Measurements from ENCODE around the gene TOMM70. TPM values are rescaled to one million over a fixed set of nuclear protein-coding genes. Genes with fewer than 3 reads are reported as not detected.

TOMM70 gene
- polyA plus RNA-seq, 1 donor: 85.2 TPM

- DNase-seq: no peak
Observed at GRCh38 chr3:100412912-100413590, 12.2 kb upstream of the TOMM70 start.

- no peak for DNase-seq
Observed at GRCh38 chr3:100411091-100411982, 10.4 kb upstream of the TOMM70 start.

DNA sequence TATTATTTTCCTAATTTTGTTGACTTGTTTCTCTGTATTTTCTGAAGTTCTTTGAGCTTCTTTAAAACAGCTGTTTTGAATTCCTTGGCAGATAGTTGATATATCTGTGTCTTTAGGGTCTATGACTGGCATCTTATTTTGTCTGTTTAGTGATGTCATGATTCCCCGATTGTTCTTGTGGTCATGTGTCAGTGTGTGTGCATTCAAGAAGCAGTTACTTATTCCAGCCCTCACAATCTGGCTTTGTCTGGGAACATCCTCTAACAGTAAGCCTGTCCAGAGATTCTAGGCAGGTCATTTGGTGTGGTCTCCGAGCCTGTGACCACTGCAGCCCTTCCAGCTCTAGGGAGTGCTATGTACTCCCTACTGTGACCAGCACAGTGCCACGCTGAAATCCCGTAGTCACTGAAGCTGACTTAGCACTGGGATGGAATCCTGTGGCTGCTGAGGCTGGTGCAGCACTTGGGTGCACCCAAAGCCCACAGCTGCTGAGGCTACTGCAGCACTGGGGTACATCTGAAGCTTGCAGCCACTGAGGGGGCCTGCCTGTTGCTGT, 7.2 kb upstream of the TOMM70 start:
- no peak for DNase-seq

DNA sequence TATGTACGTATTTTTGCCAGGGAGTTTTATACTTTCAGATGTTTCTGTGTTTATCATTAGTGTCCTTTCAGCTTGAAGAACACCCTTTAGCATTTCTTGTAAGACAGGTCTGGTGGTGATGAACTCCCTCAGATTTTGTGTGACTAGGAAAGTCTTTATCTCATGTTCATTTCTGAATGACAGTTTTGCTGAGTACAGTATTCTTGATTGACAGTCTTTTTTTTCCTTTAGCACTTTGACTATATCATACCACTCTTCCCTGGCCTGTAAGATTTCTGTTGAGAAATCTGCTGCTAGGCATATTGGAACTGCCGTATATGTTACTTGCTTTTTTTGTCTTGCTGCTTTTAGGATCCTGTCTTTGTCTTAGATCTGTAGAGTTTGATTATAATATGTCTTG, 6.3 kb upstream of the TOMM70 start:
- DNase-seq: no peak

DNA sequence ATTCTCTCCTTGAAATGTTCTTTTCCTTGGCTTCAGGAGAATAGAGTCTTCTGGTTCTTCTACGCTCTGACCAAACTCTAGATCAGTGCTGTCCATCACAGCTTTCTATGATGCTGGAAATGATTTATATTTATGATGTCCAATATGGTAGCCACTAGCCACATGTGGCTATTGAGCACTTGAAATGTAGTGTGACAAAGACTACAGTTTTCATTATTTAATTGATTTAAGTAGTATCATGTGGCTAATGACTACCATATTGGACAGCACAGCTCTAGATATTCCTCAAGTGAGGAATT, 3.3 kb upstream of the TOMM70 start:
- DNase-seq: no peak

- no peak for DNase-seq
Observed at GRCh38 chr3:100403362-100404249, 2.7 kb upstream of the TOMM70 start.

GRCh38 chr3:100402891-100403290, 2.0 kb upstream of the TOMM70 start:
- DNase-seq: no peak

GRCh38 chr3:100402256-100402655, 1.4 kb upstream of the TOMM70 start:
- peak; percentile 50 for DNase-seq

GRCh38 chr3:100401674-100402041, 769 bp upstream of the TOMM70 start:
- no peak for DNase-seq

GRCh38 chr3:100400419-100400779, 490 bp downstream of the TOMM70 start:
- DNase-seq: no peak

GRCh38 chr3:100399341-100400071, 1.4 kb downstream of the TOMM70 start:
- DNase-seq: no peak

GRCh38 chr3:100396967-100397366, 3.9 kb downstream of the TOMM70 start:
- DNase-seq: no peak

- no peak for DNase-seq
Observed at GRCh38 chr3:100395679-100396431, 5.0 kb downstream of the TOMM70 start.

DNA sequence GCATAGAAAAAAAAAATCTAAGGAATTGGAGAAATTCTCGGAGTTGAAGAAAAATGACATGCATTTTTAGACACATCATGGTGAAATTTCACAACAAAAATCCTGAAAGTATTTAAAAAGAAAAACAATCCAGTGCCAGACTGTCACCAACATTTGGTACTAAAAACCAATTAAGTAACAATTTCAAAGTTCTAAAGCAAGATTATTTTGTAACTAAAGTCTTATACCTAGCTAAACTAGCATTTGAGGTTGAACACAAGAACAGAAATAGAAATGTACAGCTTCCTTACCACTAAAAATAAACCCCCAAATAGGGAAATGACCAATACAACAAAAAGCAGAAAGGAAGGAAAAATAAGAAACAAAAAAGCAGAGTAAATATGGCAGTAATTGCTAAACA, 11.9 kb downstream of the TOMM70 start:
- DNase-seq: no peak

DNA sequence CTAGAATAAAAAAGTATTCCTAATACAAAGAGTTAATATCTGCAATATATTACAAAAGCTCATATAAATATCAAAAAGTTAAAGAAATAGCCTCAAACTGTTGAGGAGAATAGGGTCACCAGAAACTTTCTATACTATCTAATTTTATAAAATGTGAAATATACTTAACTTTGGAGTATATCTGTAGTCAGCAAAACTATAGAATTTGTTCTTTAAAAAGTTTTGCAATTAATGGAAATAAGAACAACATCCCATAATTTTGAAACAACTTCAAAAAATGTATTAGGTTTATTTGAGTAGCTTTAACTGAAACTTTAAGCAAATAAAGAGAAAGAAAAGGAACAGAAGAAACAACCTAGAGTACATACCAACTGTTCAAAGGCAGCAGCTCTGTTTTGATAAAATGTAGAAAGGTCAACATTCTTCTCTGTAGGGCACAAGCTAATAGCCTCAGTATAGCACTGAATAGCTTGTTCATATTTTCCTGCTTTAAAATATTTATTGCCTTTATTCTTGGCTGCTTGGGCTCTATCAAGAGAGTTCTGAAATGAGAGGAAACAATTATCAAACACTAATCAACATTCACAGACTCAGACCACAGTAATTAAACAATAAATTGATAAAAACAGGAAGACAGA, 14.3 kb downstream of the TOMM70 start:
- no peak for DNase-seq

DNA sequence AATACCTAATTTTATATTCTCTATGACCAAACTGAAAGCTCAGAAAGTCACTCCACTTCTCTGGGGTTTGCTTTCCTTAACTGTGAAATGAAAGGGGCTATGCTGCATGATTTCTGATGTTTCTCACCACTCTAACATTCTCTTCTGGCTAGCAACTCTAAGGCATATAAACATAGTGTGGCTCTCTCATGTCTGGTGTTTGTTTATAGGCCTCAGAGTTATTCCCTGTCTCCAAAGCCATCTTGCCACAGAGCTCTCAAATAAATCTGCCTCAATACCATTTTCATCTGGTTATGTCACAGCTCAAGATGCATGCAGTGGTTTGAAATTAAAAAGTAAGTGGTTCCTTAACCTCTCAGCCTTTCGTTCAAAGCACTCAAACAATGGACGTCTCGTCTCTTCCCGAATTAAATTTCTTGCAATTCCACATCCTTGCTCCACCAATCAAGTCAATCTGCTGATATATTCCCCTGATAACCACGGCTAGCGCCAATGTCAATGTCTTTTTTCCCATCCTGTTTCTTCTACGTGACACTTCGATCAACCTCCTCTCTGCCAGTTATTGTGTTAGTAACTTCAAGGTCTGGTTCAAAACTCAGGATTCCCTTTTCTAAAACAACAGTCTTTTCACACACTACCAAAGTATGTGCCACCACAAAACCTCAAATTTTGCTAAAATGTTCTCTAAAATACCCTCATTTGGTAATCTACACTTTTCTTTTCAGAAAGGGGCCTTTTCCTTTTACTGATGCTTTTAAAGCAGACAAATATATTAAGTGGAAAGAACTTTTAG, 16.0 kb downstream of the TOMM70 start:
- DNase-seq: no peak

DNA sequence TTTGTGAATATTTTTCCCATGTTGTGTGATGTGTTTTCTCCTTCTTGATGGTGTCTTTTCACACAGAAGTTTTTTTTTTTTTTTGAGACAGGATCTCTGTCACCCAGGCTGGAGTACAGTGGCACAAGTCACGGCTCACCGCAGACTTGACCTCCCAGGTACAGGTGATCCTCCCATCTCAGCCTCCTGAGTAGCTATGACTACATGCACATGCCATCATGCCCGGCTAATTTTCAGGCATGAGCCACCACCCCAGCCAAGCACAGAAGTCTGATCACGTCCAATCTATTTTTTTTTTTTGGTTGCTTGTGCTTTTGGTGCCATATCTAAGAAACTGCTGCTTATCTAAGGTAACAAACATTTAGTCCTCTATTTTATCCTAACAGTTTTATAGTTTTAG, 24.6 kb downstream of the TOMM70 start:
- DNase-seq: no peak

GRCh38 chr3:100374521-100374920, 26.4 kb downstream of the TOMM70 start:
- DNase-seq: no peak

DNA sequence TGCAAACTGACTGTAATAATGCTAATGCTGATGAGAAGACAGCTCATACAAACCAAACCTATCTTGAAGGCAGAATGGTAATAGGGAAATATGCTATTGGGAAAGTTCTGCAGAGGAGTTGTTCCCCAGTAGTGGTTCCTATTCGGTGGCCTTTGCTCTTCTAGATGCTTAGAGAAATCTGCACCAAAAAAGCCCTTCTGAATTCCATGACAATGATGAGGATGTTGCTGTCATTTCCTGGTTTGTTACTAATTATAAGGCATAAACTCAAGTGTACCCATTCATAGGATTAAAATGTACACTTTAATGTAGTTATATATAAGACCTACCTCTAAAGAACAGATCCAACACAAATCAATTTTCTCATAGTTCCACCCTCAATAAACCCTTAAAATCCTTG, 30.1 kb downstream of the TOMM70 start:
- no peak for DNase-seq

GRCh38 chr3:100368441-100368840, 32.4 kb downstream of the TOMM70 start:
- no peak for DNase-seq

Measured in left kidney (tissue), 2 donors.